Neuronal stem cell (in vitro differentiated cells): ENCODE measurements around the gene CCDC97.

Experiments used
- DNase-seq: peaks from one replicate; pipeline ENCODE4 v3.0.0-alpha.2; 2013; ENCODE audit warnings: low spot score
- H2AFZ ChIP-seq: one replicate; pipeline ENCODE4 v1.6.1; 2013; ENCODE audit warnings: mild to moderate bottlenecking, low read length, inconsistent platforms
- H2AK5ac ChIP-seq: 2 replicates; pipeline ENCODE4 v1.6.1; 2013; ENCODE audit warnings: low read depth, mild to moderate bottlenecking, inconsistent platforms, low read length, moderate library complexity, mixed read lengths
- H2BK120ac ChIP-seq: 2 replicates; pipeline ENCODE4 v1.6.1; 2013; ENCODE audit warnings: low read depth, mild to moderate bottlenecking, inconsistent platforms, low read length, moderate library complexity, mixed read lengths
- H2BK12ac ChIP-seq: one replicate; pipeline ENCODE4 v1.6.1; 2013; ENCODE audit warnings: low read length, inconsistent platforms
- H2BK15ac ChIP-seq: 2 replicates; pipeline ENCODE4 v1.6.1; 2013; ENCODE audit warnings: mild to moderate bottlenecking, low read length, inconsistent platforms, mixed read lengths
- H2BK5ac ChIP-seq: one replicate; pipeline ENCODE4 v1.6.1; 2013; ENCODE audit warnings: inconsistent platforms, mild to moderate bottlenecking, low read length, moderate library complexity
- H3K14ac ChIP-seq: one replicate; pipeline ENCODE4 v1.6.1; 2013; ENCODE audit warnings: low read length, inconsistent platforms
- H3K18ac ChIP-seq: 2 replicates; pipeline ENCODE4 v1.6.1; 2013; ENCODE audit warnings: low read length, inconsistent platforms
- H3K23ac ChIP-seq: 2 replicates; pipeline ENCODE4 v1.6.1; 2013; ENCODE audit warnings: low read depth, mild to moderate bottlenecking, mixed read lengths, low read length, inconsistent platforms; ENCODE audit not compliant: poor library complexity
- H3K27ac ChIP-seq: replicated peaks from 3 replicates; pipeline ENCODE4 v1.5.1; 2013; ENCODE audit warnings: low read length, inconsistent platforms
- H3K27me3 ChIP-seq, 3 experiments: 2 replicates each; pipeline ENCODE4 v1.6.1; 2013; ENCODE audit warnings: low read length in 3 of 3, mild to moderate bottlenecking in 2 of 3, inconsistent platforms in 1 of 3, low read depth in 1 of 3, mixed read lengths in 1 of 3, moderate library complexity in 1 of 3; ENCODE audit not compliant: control insufficient read depth in 3 of 3, insufficient read depth in 3 of 3
- H3K36me3 ChIP-seq, 2 donors: replicated peaks in 1 of 2; 2 replicates each; pipeline ENCODE4 v1.6.1; 2013; ENCODE audit warnings: low read length in 2 of 2; ENCODE audit not compliant: control insufficient read depth in 2 of 2, insufficient read depth in 2 of 2
- H3K4ac ChIP-seq: 2 replicates; pipeline ENCODE4 v1.6.1; 2013; ENCODE audit warnings: inconsistent platforms, mild to moderate bottlenecking, low read length, moderate library complexity
- H3K4me1 ChIP-seq, 2 donors: 1 replicate in 1 of 2; 2 replicates in 1 of 2; pipeline ENCODE4 v1.6.1; 2013; ENCODE audit warnings: low read length in 2 of 2, low read depth in 1 of 2; ENCODE audit not compliant: control insufficient read depth in 2 of 2, insufficient read depth in 1 of 2
- H3K4me2 ChIP-seq: one replicate; pipeline ENCODE4 v1.6.1; 2013; ENCODE audit warnings: mild to moderate bottlenecking, low read length, inconsistent platforms; ENCODE audit not compliant: insufficient read depth, poor library complexity, severe bottlenecking
- H3K4me3 ChIP-seq, 2 donors: 2 replicates each; pipeline ENCODE4 v1.5.1; 2013; ENCODE audit warnings: low read length in 2 of 2, mild to moderate bottlenecking in 2 of 2, inconsistent platforms in 1 of 2, moderate library complexity in 1 of 2
- H3K79me1 ChIP-seq: one replicate; pipeline ENCODE4 v1.6.1; 2013; ENCODE audit warnings: low read depth, mild to moderate bottlenecking, inconsistent platforms, low read length, moderate library complexity
- H3K9ac ChIP-seq: one replicate; pipeline ENCODE4 v1.6.1; 2013; ENCODE audit warnings: mild to moderate bottlenecking, low read depth, low read length, inconsistent platforms; ENCODE audit not compliant: poor library complexity
- H3K9me3 ChIP-seq, 2 donors: replicated peaks in 1 of 2; 2 replicates each; pipeline versions ENCODE3 to v1.6.1; 2013; ENCODE audit warnings: low read length in 2 of 2, mild to moderate bottlenecking in 2 of 2, inconsistent platforms in 1 of 2, low read depth in 1 of 2, mixed read lengths in 1 of 2, moderate library complexity in 1 of 2; ENCODE audit not compliant: control insufficient read depth in 2 of 2, insufficient read depth in 1 of 2
- H4K8ac ChIP-seq: one replicate; pipeline ENCODE4 v1.6.1; 2013; ENCODE audit warnings: low read depth, mild to moderate bottlenecking, inconsistent platforms, low read length, moderate library complexity
- H4K91ac ChIP-seq: one replicate; pipeline ENCODE4 v1.6.1; 2013; ENCODE audit warnings: low read length, low read depth, mild to moderate bottlenecking, inconsistent platforms; ENCODE audit not compliant: poor library complexity
- WGBS, 2 donors: extraction: QIAGEN DNeasy Blood & Tissue Kit; methylation state at CpG; one replicate each; pipeline ENCODE4 v1.1.7; 2013; ENCODE audit warnings: missing lambda C conversion rate in 2 of 2, mixed read lengths in 1 of 2; ENCODE audit not compliant: insufficient read length in 2 of 2, insufficient replicate concordance in 1 of 2; ENCODE audit errors: extremely low coverage in 2 of 2; 5-methylcytosine and 5-hydroxymethylcytosine counted together

The CCDC97 gene

GRCh38 chr19:41308450-41309179, 1.4 kb upstream of the CCDC97 start:
- no peak overlapping the region for H2AK5ac ChIP-seq
- peaks cover 0 to 8% of the 10 kb centered on the region in 2 donors for H3K4me1 ChIP-seq
- no peak overlapping the region for H2BK120ac ChIP-seq
- no peak overlapping the region for H3K4me3 ChIP-seq
- peak; percentile 93 for DNase-seq
- no peak overlapping the region for H3K23ac ChIP-seq
- H3K79me1 ChIP-seq, result peaks cover 2% of the 10 kb centered on the region
- H3K9ac ChIP-seq, result no peak overlapping the region
- H3K36me3 ChIP-seq, result peaks cover 39 to 66% of the 10 kb centered on the region in 2 donors
- H2BK5ac ChIP-seq, result no peak overlapping the region
- no peak overlapping the region for H2BK15ac ChIP-seq
- H4K91ac ChIP-seq, result no peak overlapping the region
- H3K14ac ChIP-seq, result no peak overlapping the region
- peak overlapping the region; percentile 47 for H3K27ac ChIP-seq
- peak overlapping the region; percentile 5 for H4K8ac ChIP-seq
- H3K18ac ChIP-seq, result no peak overlapping the region
- H3K4ac ChIP-seq, result no peak overlapping the region
- no peak overlapping the region for H2AFZ ChIP-seq
- no peak overlapping the region for H3K4me2 ChIP-seq
- no peak overlapping the region for H2BK12ac ChIP-seq
- H3K9me3 ChIP-seq, result no peaks in the 10 kb centered on the region
- no peaks in the 10 kb centered on the region for H3K27me3 ChIP-seq
- no CpG with 5 or more reads among the region's 8 CpGs for WGBS, 2 donors

DNA sequence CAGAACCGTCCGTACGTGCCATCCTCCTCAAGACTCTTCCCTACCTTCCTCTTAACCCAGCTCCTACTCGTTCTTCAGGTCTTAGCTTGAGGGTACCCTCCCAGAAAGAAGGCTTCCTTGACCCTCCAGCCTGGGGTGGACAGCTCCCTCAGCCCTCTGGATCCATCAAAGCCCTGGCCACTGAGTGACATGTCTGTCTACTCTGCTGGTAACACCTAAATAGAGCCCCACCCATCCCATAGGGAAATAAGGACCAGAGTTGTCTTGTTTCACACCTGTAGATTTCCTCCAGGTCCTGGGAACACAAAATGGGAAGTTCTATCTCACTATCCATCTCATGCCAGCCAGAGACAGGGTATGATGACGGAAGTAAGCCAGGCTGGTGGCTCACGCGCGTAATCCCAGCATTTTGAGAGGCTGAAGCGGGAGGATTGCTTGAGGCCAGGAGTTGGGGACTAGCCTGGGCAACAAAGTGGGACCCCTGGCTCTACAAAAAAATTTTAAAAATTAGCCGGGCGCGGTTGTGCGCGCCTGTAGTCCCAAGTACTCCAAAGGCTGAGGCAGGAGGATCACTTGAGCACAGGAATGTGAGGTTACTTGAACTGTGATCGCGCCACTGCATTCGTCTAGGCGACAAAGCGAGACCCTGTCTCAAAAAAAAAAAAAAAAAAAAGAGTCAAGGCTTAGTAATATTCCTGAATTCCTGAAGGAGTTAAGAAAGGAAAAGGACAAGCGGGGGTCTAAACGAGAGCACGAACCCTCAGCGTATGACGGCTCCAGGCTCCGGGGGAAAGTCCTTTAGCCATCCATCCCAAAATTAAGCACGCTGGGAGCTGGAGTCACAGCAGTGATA, 566 bp upstream of the CCDC97 start:
- H3K14ac ChIP-seq, result no peak overlapping the region
- H3K9me3 ChIP-seq, result no peaks in the 10 kb centered on the region
- H3K9ac ChIP-seq, result no peak overlapping the region
- H4K91ac ChIP-seq, result no peak overlapping the region
- peaks cover 31 to 65% of the 10 kb centered on the region in 2 donors for H3K36me3 ChIP-seq
- peak overlapping the region; percentile 60 for H3K4me2 ChIP-seq
- peaks cover 0 to 8% of the 10 kb centered on the region in 2 donors for H3K4me1 ChIP-seq
- H3K27ac ChIP-seq, result peak overlapping the region; percentile 32
- no peak for DNase-seq
- H2BK120ac ChIP-seq, result no peak overlapping the region
- H3K79me1 ChIP-seq, result peaks cover 2% of the 10 kb centered on the region
- H2BK15ac ChIP-seq, result no peak overlapping the region
- peak overlapping the region; percentile 81 for H3K23ac ChIP-seq
- H3K27me3 ChIP-seq, result no peaks in the 10 kb centered on the region
- peak overlapping the region; percentile 93 for H2AFZ ChIP-seq
- H2BK5ac ChIP-seq, result peak overlapping the region; percentile 77
- H3K18ac ChIP-seq, result no peak overlapping the region
- H2BK12ac ChIP-seq, result no peak overlapping the region
- no peak overlapping the region for H3K4ac ChIP-seq
- no CpG with 5 or more reads among the region's 26 CpGs for WGBS, 2 donors
- no peak overlapping the region for H2AK5ac ChIP-seq
- H4K8ac ChIP-seq, result no peak overlapping the region
- H3K4me3 ChIP-seq, result peak overlapping the region; percentile 54 to 82

GRCh38 chr19:41311072-41311471, 1.1 kb downstream of the CCDC97 start:
- Histone ChIP-seq H3K23ac (no peak overlapping the region), H3K4me3 (peak overlapping the region in 1 of 2 donors; percentile 54), H2BK15ac (no peak overlapping the region), H3K27ac (no peak overlapping the region), H3K79me1 (peaks cover 2% of the 10 kb centered on the region), H3K4ac (no peak overlapping the region), H2BK12ac (no peak overlapping the region), H3K27me3 (no peaks in the 10 kb centered on the region), H3K4me2 (no peak overlapping the region), H2AFZ (no peak overlapping the region), H3K9me3 (no peaks in the 10 kb centered on the region), H3K14ac (no peak overlapping the region), H4K8ac (no peak overlapping the region), H3K9ac (no peak overlapping the region), H2AK5ac (no peak overlapping the region), H2BK120ac (no peak overlapping the region), H2BK5ac (no peak overlapping the region), H3K18ac (no peak overlapping the region), H3K4me1 (peaks cover 0 to 8% of the 10 kb centered on the region in 2 donors), H4K91ac (no peak overlapping the region), H3K36me3 (peaks cover 16 to 64% of the 10 kb centered on the region in 2 donors)
- no CpG with 5 or more reads among the region's 5 CpGs for WGBS, 2 donors
- DNase-seq, result no peak

GRCh38 chr19:41311613-41312012, 1.6 kb downstream of the CCDC97 start:
- H2AK5ac ChIP-seq, result no peak overlapping the region
- no peak overlapping the region for H3K4ac ChIP-seq
- no peak overlapping the region for H3K4me3 ChIP-seq
- H4K8ac ChIP-seq, result no peak overlapping the region
- H3K79me1 ChIP-seq, result peaks cover 2% of the 10 kb centered on the region
- no peak overlapping the region for H3K4me2 ChIP-seq
- H4K91ac ChIP-seq, result no peak overlapping the region
- no peak overlapping the region for H2BK12ac ChIP-seq
- H3K27me3 ChIP-seq, result no peaks in the 10 kb centered on the region
- H3K18ac ChIP-seq, result no peak overlapping the region
- H2AFZ ChIP-seq, result no peak overlapping the region
- H3K4me1 ChIP-seq, result peaks cover 0 to 8% of the 10 kb centered on the region in 2 donors
- no peak overlapping the region for H3K9ac ChIP-seq
- H3K27ac ChIP-seq, result no peak overlapping the region
- no peak overlapping the region for H2BK5ac ChIP-seq
- DNase-seq, result no peak
- no CpG with 5 or more reads among the region's 8 CpGs for WGBS, 2 donors
- H2BK15ac ChIP-seq, result no peak overlapping the region
- peaks cover 16 to 64% of the 10 kb centered on the region in 2 donors for H3K36me3 ChIP-seq
- no peak overlapping the region for H3K14ac ChIP-seq
- no peak overlapping the region for H3K23ac ChIP-seq
- H2BK120ac ChIP-seq, result no peak overlapping the region
- peaks cover 0 to 5% of the 10 kb centered on the region in 2 donors for H3K9me3 ChIP-seq
